Esophagus muscularis mucosa (tissue), 3 donors: ENCODE results near the gene WWOX.

Source experiments
- POLR2A ChIP-seq: fragments of 450-650 bp; IDR thresholded peaks from one replicate; pipeline ENCODE4 v1.6.1; 2017; ENCODE audit warnings: antibody characterized with exemption, moderate library complexity, mild to moderate bottlenecking, low read depth
- TF ChIP-seq, protein P1 (sequence below), 3 experiments: fragments of 200-600 bp in 2 of 3; fragments of 450-650 bp in 1 of 3; sonication (generic) in 2 of 3; IDR thresholded peaks; one replicate each; pipeline ENCODE4 v1.5.1; 2017 to 2019; ENCODE audit warnings: antibody characterized with exemption in 3 of 3, mild to moderate bottlenecking in 2 of 3, moderate library complexity in 1 of 3

DNA sequence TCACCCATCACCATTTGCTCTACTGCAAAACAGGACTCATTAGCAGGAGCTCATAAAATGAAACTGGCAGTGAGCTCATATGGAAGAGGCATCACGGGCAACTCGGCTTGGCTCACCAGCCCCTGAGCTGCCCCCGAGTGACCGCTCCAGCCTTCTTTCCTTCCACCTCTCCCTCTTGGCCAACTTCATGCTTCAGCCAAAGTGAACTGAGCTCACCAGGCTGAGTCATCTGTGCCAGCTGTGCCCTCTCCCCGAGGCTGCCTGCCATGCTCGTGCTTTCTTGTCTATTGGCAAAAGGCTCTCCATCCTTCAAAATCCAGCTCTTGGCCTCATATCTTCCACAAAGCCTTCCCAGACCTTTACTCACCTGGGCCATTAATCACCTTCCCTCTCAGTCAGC, 391.4 kb downstream of the WWOX start:
- TF ChIP-seq, protein P1, sequence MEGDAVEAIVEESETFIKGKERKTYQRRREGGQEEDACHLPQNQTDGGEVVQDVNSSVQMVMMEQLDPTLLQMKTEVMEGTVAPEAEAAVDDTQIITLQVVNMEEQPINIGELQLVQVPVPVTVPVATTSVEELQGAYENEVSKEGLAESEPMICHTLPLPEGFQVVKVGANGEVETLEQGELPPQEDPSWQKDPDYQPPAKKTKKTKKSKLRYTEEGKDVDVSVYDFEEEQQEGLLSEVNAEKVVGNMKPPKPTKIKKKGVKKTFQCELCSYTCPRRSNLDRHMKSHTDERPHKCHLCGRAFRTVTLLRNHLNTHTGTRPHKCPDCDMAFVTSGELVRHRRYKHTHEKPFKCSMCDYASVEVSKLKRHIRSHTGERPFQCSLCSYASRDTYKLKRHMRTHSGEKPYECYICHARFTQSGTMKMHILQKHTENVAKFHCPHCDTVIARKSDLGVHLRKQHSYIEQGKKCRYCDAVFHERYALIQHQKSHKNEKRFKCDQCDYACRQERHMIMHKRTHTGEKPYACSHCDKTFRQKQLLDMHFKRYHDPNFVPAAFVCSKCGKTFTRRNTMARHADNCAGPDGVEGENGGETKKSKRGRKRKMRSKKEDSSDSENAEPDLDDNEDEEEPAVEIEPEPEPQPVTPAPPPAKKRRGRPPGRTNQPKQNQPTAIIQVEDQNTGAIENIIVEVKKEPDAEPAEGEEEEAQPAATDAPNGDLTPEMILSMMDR (IDR thresholded peaks at IDR 0.05), result no peak
- TF ChIP-seq POLR2A, result no peak
